Fibroblast of the conjunctiva (primary cell): ENCODE results near the gene DDX20.

ENCODE experiments used
- DNase-seq: peaks from one replicate; pipeline ENCODE4 v3.0.0-alpha.2; 2010; ENCODE audit warnings: low read depth

Gene DDX20

DNA sequence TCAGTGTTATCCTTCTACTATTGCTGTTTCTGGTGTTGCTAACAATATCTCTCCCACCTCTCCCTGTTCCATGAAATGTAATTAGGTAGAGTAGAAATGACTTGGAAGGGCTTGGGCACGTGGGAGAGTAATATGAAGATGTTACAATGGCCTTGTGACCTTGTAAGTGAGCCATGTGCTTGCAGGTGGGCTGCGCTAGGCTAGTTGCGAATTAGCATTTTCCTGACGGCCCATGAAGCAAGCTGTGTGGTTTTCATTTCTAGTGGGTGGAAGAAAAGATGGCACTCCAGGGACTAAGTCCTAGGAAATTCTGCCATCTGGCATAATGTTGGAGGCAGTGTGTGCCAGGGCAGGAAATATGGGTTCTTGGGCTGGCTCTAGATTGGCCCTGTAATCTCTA is 7.8 kb upstream of the DDX20 start:
- no peak for DNase-seq

DNA sequence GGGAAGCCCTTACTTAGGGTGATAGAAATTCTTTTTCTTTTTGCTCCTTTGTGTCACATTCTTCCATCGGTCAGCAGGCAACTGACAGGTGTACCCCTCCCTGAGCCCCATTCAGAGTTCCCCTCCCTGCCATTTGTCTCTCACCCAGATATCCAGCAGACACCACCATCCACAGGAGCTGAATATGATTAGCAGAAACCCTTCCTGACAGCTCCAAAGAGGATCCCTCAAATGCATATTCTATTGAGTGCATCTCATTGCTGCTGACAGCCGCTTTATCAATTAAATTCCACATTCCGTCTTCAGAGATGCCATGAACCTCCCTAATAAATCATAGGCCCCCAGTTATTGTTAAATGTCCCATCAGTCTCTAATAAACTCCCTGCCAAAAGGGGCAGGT is 6.1 kb upstream of the DDX20 start:
- DNase-seq = no peak

DNA sequence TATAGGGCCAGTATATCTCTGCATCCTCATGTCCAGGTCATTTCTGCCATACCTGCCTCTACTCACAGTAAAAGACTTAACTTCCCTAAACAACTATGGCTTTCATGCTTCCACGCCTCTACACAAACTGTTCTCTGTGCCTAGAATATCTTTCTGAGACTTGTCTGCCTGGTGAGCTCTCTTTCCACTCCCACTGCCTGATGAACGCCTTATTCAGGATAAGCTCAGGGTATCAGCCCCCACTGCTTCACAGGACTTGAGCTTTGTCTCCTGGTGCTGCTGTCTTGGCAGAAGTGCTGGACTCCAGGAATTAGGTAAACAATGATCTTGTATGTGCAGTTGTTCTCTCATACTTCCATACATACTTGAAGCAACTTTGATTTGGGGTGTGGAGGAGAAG is 4.8 kb upstream of the DDX20 start:
- DNase-seq = no peak

DNA sequence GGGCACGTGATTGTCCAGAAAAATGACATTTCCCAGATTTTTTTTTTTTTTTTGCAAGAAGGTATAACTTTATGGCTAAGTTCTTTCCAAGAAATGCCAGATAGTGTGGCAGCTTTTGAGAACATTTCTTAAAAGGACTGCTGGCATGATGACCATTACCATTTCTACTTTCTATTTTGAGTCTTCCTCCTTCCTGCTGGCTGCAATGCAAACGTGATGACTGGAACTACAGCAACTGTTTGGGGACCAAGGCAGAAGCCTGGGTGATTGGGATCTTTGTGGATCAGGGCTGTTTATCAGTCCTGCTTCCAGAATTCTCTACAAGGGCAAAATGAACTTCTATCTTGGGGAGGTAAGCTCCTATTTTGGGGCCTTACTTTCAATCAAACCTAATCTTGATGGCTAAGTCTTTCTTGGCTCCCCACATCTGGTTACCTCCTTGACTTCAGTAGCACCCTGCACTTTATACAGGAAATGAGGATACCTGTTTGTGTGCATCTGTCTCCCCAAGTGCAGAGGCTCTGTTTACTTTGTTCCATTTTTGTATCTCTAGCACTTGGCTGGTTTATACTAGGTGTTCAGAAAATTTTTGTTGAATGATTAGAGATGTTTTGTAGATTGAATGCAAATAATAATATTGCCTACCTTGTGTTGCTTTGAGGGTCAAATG is 3.7 kb upstream of the DDX20 start:
- DNase-seq = no peak

DNA sequence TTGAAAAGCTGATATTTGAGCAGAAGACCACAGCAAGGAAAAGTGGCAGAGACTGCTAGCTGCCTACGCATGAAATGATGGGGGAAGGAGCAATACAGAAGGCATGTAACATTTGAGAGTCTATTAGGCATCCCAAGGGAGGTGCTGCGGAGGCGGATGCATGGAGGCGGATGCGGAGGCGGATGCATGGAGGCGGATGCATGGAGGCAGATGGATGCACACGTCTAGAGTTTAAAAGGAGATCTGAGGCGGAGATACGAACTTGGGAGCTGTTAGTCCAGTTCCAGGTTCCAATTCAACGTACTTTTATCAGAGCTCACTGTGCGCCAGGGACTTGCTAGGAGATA is 744 bp upstream of the DDX20 start:
- DNase-seq = no peak

DNA sequence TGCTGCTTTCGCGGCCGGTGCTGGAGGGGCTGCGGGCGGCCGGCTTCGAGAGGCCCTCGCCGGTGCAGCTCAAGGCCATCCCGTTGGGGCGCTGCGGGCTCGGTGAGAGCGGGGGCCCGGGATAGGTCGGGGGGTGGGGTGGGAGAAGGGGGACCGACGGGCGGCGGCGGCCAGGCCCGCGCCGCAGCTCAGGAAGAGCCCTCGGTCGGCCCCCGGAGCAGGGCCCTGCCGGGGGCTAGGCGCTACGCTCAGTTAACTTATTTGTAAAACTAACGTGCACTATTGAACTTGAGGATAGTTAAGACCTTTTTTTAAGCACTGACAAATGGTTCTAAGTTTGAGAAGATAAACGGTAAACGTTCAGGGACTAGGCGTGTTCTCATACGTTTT is 418 bp downstream of the DDX20 start:
- DNase-seq = no peak

DNA sequence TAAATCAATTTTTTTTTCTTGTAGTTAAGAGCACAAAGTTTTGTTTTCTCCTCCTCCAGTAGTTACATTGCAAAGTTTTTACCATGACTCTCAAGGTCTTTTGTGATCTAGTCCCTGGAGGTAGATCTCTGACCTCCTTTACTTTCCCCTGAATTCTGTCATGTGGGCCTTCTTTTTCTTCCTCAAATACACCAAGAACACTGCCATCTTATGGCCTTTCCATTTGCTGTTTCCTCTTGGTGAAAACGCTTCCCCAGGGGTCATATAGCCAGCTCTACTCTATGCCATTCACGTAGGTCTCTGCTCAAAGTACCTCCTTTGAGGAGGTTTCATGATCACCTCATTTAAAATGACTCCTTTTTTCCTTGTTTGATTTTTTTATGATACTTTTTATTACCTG is 2.7 kb downstream of the DDX20 start:
- no peak for DNase-seq

DNA sequence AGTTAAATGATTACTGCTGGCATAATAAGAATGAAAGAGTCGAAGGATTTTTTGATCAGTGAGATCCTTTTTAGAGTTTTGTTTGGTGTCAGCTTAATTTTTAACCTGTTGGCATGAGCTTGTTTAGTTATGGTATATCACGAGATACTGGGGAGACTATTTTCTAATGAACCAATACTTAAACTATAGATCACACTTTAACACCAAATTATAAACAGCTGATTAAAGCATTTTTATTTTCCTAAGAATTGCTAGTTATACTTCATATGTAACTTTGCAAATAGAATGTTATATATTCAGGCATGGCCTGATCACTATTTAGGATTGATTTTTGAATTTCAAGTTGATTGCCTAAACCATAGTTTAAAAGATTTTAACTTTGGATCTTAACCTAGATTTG is 6.0 kb downstream of the DDX20 start:
- DNase-seq = no peak

DNA sequence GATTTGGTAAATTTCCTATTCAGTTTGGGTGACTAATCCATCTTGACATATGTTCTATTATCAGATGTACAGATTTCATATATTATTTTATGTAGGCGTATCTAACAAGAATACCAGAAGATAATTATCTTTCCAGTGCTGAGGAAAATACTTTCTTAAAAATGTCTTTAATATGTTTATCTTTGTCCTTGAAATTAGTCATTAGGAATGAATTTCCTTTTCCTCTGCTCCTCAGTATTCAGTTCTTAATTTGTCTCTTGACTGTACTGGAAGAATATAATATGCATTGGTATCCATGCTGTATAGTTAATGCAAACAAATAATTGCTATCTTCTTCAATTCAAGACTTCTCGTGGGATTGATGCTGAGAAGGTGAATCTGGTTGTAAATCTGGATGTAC is 6.6 kb downstream of the DDX20 start:
- no peak for DNase-seq

DNA sequence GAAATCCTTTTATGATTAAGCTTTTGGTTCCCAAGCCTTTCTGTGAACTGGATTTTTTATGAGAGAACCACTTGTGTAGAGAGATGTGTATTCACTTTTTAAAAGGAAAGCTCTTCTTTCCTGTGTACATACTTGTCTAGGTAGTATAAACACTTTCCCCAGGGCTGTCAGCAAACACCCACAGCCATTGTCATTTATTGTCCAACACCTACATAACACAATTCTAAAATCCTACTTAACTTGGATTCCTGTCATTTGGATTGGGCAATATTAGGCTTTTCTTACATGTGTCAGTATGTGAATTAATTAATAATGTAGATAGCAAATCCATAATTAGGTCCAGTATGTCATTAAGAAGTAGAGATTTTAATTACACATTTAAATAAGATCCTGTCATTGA is 12.3 kb downstream of the DDX20 start:
- no peak for DNase-seq

DNA sequence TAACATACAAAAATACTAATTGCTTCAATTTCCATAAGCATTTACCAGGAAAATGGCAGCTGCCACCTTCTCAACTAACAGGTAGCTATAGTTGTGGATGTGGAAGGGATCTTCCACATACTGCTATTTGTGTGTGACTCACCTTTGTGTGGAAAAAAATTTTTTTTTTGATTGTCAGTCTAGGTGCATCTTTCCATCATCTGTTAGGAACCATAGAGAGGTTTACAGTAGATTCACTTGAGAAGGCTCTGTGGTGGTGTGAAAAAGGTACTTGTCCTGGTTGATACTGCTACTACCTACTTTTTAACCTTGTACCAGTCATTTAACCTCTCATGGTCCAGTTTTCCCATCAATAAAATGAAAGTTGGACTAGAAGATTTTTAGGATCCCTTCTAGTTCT is 12.9 kb downstream of the DDX20 start:
- no peak for DNase-seq

DNA sequence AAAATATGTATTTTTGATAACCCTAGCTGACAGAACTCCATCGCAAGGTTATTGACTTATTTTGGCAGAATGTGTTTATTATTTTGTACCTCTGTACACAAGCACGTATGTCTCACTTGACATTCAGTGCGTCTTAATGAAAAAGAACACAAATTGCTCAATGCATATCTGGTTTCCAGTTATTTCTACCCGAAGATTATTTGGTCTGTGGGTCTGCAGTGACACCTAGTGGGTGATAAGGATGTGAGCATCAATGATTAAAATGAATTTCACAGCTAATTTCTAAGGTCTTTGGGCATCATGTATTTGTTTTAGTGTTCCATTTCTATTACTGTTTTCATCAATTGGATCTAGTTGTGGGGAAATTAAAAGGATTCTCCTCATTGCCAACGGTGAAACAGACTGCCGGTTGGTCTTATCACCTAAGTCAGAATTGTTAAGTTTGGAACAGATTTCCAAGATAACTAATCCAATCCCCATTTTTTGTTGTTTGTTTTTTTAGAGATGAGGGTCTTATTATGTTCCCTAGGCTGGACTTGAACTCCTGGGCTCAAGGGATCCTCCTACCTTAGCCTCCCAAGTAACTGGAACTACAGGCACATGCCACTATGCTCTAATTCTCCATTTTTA is 13.9 kb downstream of the DDX20 start:
- peak; percentile 64 for DNase-seq

DNA sequence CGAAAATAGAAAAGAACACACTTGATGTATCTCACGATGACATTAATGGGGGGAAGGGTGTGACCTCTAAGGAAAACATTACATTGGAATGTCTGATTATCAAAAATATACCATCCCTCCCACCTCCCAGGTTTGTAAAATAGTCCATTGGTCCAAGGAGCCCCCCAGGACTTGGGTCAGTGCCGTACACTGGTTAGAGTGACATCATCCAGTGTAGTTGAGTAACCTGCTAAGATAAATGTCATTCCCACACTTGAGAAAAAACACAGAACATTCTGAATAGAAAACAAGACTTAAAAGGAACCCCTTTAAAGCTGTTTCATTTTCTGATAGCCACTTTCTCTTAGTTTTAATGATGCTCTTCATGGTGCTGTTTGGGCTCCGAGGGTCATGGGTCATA is 15.2 kb downstream of the DDX20 start:
- DNase-seq = no peak

DNA sequence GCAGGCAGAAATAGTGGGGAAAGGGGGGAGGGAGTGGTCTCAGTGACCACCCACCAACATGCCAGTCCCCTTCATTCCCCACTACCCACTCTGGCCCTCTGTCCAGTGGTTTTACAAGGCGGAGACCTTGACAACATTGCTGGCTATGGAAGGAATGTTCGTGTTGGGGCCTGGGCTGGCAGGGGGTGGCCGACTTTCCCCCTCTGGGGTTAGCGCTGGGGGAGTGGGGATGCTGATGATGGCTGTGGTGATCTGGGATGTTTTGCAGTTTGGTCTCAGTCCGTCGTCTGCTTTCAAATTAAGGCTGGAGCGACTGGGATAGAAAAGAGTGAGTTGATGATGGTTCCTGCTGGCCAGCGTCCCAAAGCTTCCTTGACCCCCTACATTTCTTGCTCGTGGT is 20.3 kb downstream of the DDX20 start:
- DNase-seq = no peak

DNA sequence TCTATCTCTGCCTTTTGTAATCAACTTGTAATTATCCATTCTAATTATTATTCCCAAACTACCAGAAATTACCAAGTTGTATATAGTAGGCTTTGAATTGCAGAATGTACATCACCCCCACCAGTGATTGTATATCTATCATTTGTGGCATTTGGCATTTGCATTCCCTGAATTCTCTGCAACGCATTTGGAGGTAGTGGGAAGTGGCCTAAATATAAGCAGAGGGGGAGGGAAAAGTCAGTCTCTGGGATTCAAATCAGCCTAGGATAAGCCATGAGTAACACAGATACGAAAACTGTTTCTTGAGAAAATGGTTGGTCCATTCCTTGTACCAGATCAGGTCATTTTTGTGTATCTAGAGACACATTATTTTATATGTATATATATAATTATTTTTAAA is 20.7 kb downstream of the DDX20 start:
- DNase-seq = no peak

DNA sequence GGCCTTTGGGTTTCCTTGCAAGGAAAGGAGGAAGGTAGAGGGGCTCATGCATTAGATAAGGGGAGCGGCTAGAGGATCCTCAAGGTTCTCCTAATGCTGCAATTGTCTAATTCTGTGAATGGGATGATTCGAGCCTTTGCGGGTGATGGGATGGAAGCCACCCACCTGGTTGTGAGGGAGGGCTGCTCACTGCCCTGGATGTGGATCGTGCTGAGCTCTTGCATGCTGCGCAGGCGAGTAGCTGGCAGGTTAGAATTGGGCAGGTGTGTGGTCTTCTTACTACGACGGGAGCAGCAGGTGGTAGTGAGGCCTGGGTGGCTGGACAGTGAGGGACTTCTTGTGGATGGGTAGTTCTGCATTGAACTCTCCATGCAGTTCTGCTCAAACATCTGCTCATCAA is 21.2 kb downstream of the DDX20 start:
- no peak for DNase-seq

DNA sequence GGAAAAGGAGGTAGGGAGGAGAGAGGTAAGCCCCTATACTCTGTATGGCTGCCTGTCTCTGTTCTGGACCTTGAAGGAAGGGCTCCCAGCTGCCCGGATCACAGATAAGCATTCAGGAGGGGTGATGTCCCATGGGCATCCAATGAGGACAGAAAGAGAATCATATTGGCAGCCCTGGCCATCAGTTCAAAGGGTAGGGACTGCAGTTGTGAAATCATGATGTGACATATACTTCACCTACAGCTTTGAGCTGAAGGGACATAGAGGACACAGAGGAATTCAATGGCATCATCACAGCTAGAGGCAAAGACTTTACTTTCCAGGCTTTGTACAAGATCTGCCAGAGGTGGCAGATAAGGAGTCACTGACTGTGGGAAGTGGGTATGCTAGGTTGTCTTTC is 21.6 kb downstream of the DDX20 start:
- no peak for DNase-seq

DNA sequence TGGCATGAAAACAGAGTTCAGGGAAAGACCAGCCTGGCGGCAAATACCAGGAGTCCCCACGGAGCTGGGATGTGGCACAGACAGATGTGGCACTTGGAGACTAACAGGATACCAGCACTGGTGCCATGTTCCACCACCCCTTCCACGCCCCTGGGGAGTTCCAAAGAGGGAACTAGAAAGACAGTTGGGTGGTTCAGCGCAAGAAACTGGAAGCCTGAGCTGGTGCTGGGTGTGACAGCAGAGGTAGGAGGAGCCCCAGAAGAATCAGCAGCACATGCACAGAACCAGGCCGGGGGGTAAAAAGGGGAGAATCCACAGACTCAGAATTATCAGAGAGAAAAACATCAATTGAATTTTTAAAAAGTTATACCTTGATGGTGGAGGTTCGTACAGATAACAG is 22.4 kb downstream of the DDX20 start:
- DNase-seq = no peak

DNA sequence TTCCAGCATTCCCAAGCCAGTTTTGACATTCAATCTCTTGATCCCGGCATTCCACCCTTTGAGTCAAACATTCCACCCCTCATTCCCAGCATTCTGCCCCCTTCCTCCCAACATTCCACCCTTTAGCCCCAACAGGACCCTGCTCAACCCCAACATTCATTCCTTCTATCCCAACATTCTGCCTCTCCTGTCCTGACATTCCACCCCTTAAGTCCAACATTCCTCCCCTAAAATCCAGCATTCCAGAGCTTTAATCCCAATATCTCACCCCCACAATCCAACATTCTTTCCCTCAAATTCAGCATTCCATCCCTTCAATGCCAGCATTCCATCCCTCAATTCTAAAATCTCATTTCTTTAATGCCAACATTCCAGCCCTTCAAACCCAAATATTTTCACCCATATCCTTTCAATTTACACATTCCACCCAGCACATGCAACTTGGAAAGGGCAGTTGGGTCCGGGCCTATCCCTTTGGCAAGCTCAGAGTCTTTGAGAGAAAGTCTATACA is 22.9 kb downstream of the DDX20 start:
- DNase-seq = no peak

DNA sequence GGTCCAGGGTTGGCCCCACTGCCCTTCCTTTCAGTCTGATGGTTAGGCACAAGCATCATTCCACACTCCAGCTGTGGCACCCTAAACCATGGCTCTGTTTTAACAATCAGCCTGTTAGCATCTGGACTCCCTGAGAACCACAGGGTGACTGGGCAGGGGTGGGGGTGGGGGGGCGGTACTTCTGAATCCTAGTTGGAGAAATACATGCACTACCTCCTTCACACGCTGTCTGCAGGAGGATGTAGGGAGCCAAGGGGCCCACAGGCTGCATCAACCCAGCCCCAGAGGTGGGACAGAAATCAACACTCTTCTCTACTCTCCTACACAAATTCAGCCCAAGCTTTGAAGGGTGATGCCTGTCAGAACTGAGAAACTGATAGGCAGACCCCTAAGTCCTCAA is 23.8 kb downstream of the DDX20 start:
- DNase-seq = no peak

DNA sequence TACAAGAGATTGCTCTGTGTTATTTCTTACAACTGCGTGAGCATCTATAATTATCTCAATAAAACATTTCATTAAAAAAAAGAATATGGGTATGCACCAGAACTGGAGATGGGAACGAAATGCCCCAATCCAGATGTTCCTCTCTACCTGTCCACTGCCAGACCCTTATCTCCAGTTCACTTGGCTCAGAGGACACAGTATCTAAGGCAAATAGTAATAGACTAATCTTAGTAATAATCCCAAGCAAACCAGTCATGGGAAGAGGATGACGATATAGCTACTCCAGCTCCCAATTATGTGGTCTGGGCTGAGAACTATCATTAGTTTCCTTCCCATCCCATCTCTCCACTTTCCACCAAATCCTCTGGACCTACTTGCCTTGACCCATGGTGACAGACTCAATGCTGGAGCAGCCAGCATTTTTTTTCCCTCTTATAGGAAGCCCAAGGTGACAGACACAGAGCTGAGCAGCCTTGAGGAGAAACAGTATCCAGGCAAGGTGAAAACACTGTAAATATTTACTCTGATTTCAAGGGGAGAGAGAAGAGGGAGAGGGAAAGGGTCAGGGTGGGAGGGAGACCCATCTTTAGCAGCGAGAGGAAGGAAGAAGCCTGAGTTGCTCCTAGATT is 28.7 kb downstream of the DDX20 start:
- no peak for DNase-seq

DNA sequence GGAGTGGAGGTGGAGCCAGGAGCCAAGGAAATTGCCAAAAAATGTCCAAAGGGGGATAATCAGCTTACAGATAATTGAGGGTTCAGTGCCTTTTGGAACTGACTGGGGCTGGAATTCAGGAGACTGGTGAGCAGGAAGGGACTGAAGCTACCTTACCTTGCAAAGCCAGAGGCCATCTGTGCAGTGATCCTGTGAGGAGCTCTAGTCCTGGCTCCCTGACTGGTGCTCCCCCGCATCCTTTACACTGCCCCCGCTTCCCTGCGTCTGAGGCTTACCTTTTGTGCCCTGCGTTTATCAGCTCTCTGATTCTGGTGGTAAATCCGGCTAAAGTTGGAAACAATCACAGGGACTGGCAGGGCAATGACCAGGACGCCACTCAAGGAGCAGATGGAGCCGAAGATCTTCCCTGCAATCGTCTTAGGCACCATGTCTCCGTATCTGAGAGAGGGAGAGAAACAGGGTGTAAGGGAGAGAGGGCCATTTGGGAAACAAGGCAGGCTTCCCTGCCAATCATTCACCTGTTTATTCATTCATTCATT is 31.0 kb downstream of the DDX20 start:
- DNase-seq = no peak

DNA sequence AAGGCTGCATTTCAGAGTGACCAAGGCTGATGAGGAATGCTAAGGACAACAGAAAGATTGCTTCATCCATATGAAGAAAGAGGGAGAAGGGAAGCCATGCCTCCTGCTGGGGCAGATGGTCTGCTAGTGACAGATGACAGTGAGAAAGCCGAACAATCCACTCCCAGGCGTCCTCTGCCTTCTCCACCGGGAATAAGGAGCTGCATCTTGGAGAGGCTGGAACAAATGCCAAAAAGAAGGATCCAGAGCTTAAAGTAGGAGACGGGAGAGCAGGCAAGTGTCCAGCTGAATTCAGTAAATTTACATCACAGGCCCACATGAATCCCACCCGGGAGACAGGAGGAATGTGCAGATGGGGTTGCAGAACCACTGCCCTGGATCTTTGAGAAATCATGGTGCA is 33.4 kb downstream of the DDX20 start:
- DNase-seq = no peak
